Activated naive CD4-positive, alpha-beta T cell treated with anti-CD3 and anti-CD28 coated beads for 36 hours (primary cell): Measurements from ENCODE around the gene TMEM181. TPM values are rescaled to one million over a fixed set of nuclear protein-coding genes. Genes with fewer than 3 reads are reported as not detected.
"Not testable (repeated sequence)": the region's sequence is repeated elsewhere in the genome, so short reads cannot be mapped to it uniquely, and the experiment has no call there.

Source experiments
- CTCF ChIA-PET: fragments of 350-600 bp; sonication (Branson Sonifier 250); formaldehyde crosslinking; loops from one replicate; lab custom pipeline; 2021; ENCODE audit warnings: antibody characterized with exemption; lab: Charles Lee
- DNase-seq: peaks from one replicate; pipeline ENCODE4 v3.0.0-alpha.2; 2020
- H3K27ac Mint-ChIP-seq: one replicate; pipeline ENCODE4 v1.8.0; 2021; ENCODE audit warnings: mild to moderate bottlenecking, mixed read lengths
- H3K27me3 Mint-ChIP-seq: one replicate; pipeline ENCODE4 v1.8.0; 2021; ENCODE audit warnings: low read depth, mixed read lengths
- H3K36me3 Mint-ChIP-seq: one replicate; pipeline ENCODE4 v1.8.0; 2021; ENCODE audit warnings: low read depth, mixed read lengths
- H3K4me1 Mint-ChIP-seq: one replicate; pipeline ENCODE4 v1.8.0; 2021; ENCODE audit warnings: low read depth, mixed read lengths
- H3K4me3 Mint-ChIP-seq: one replicate; pipeline ENCODE4 v1.8.0; 2021; ENCODE audit warnings: mild to moderate bottlenecking, moderate library complexity, mixed read lengths
- H3K9me3 Mint-ChIP-seq: one replicate; pipeline ENCODE4 v1.8.0; 2021; ENCODE audit warnings: mixed read lengths
- intact Hi-C: fragments of 100-400 bp; cut with micrococcal nuclease; formaldehyde crosslinking; loops from one replicate; pipeline ENCODE4 v1.15.1; 2023
- total RNA-seq, 2 experiments: library from RNA; stranded (reverse); gene quantifications; one replicate each; pipeline ENCODE4 v1.2.3, GENCODE V29; 2021

The TMEM181 gene, protein sequence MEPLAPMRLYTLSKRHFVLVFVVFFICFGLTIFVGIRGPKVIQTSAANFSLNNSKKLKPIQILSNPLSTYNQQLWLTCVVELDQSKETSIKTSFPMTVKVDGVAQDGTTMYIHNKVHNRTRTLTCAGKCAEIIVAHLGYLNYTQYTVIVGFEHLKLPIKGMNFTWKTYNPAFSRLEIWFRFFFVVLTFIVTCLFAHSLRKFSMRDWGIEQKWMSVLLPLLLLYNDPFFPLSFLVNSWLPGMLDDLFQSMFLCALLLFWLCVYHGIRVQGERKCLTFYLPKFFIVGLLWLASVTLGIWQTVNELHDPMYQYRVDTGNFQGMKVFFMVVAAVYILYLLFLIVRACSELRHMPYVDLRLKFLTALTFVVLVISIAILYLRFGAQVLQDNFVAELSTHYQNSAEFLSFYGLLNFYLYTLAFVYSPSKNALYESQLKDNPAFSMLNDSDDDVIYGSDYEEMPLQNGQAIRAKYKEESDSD
- 1 to 10 TPM; 8.3 to 8.6 TPM for total RNA-seq

- H3K4me1 Mint-ChIP-seq = peaks cover 35% of the 10 kb centered on the region
- CTCF ChIA-PET = interaction anchor here (0.6 to 0.9 kb wide), 2 partner anchors 47 to 147 kb away, joined by 3 read pairs; no protein-coding TSS in a partner anchor
- intact Hi-C loops = loop anchor here (1.0 to 5.0 kb wide), 4 partner anchors 42 to 327 kb away; partner anchors contain the start of gene EZR
Observed at GRCh38 chr6:158559895-158560835, at the start of gene TMEM181. Gene TMEM181 (plus strand): TSS chr6:158560091. CDS start chr6:158560225, 134 bp downstream.

DNA sequence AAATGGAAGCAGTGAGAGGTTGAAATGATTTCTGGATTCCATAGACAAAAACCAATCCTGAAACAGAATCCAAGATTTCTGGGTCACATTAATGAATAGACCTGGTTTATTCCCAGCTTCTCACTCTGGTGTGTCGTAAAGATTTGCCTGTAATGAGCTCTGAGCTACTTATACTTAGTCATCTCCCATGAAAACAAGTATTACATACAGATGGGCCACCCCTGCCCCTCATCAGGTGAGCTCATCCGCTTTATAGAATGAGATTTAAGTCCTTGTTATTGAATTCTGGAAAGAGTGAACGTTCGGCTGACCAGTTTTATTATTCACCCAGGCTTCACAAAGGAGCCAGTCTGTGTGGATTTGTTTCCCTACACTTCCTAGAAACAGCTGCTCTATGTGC, 47.1 kb upstream of the TMEM181 start:
- H3K36me3 Mint-ChIP-seq = no peaks in the 10 kb centered on the region
- intact Hi-C loops = no loop called here
- CTCF ChIA-PET = interaction anchor here (0.6 to 0.7 kb wide), 2 partner anchors 47 to 115 kb away, joined by 3 read pairs; partner anchors contain the start of gene TMEM181

More at GRCh38 chr6:158559895-158560835, at the start of gene TMEM181:
- peak within 1 kb of the TSS; percentile 93 for H3K4me3 Mint-ChIP-seq
- peak; percentile 90 for DNase-seq
- peak within 1 kb of the TSS; percentile 84 for H3K27ac Mint-ChIP-seq
- H3K27me3 Mint-ChIP-seq = no peaks in the 10 kb centered on the region
- no peaks in the 10 kb centered on the region for H3K9me3 Mint-ChIP-seq
- no peaks in the 10 kb centered on the region for H3K36me3 Mint-ChIP-seq

GRCh38 chr6:158514176-158514575, 45.7 kb upstream of the TMEM181 start:
- CTCF ChIA-PET = no interaction called here
- DNase-seq = no peak
- no peaks in the 10 kb centered on the region for H3K36me3 Mint-ChIP-seq
- no peak overlapping the region for H3K4me3 Mint-ChIP-seq
- no peak overlapping the region for H3K27ac Mint-ChIP-seq
- peaks cover 7% of the 10 kb centered on the region for H3K27me3 Mint-ChIP-seq
- no peaks in the 10 kb centered on the region for H3K9me3 Mint-ChIP-seq
- intact Hi-C loops = no loop called here
- H3K4me1 Mint-ChIP-seq = peaks cover 38% of the 10 kb centered on the region

More for the DNA sequence above, 47.1 kb upstream of the TMEM181 start:
- Mint-ChIP-seq H3K27ac (no peak overlapping the region), H3K4me1 (peaks cover 29% of the 10 kb centered on the region), H3K4me3 (no peak overlapping the region), H3K27me3 (peaks cover 7% of the 10 kb centered on the region), H3K9me3 (no peaks in the 10 kb centered on the region)
- DNase-seq = no peak

DNA sequence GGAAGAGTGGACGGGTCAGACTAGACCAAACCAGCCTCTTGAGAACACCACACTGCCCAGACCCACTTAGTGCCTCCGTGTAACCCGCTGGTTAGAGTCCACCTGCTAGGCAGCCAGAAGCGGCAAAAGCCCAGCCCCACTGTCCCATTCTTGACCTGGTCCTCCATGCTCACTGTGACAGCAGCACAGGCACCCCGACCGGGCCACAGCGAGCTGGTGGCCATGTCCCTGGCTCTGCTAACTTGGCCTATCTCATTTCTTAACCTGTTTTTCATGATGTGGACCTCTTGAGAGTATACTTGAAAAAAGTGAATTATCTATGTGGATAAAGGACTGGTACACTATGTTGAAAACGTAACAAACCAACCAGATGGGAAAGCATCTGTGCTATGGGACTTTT, 44.9 kb upstream of the TMEM181 start:
- DNase-seq = no peak
- CTCF ChIA-PET = no interaction called here
- Mint-ChIP-seq H3K36me3 (no peaks in the 10 kb centered on the region), H3K27me3 (peaks cover 10% of the 10 kb centered on the region), H3K9me3 (no peaks in the 10 kb centered on the region), H3K27ac (no peak overlapping the region), H3K4me3 (no peak overlapping the region), H3K4me1 (peaks cover 38% of the 10 kb centered on the region)
- intact Hi-C loops = no loop called here

GRCh38 chr6:158516098-158516497, 43.8 kb upstream of the TMEM181 start:
- intact Hi-C loops = no loop called here
- no peaks in the 10 kb centered on the region for H3K9me3 Mint-ChIP-seq
- CTCF ChIA-PET = no interaction called here
- no peaks in the 10 kb centered on the region for H3K36me3 Mint-ChIP-seq
- no peak overlapping the region for H3K27ac Mint-ChIP-seq
- peaks cover 38% of the 10 kb centered on the region for H3K4me1 Mint-ChIP-seq
- no peak for DNase-seq
- no peak overlapping the region for H3K4me3 Mint-ChIP-seq
- peaks cover 12% of the 10 kb centered on the region for H3K27me3 Mint-ChIP-seq

- intact Hi-C loops = no loop called here
- CTCF ChIA-PET = no interaction called here
- Mint-ChIP-seq H3K4me1 (peaks cover 38% of the 10 kb centered on the region), H3K27me3 (peaks cover 12% of the 10 kb centered on the region), H3K36me3 (no peaks in the 10 kb centered on the region), H3K27ac (no peak overlapping the region), H3K9me3 (no peaks in the 10 kb centered on the region), H3K4me3 (no peak overlapping the region)
- DNase-seq = no peak
Observed at GRCh38 chr6:158517038-158517437, 42.9 kb upstream of the TMEM181 start.

DNA sequence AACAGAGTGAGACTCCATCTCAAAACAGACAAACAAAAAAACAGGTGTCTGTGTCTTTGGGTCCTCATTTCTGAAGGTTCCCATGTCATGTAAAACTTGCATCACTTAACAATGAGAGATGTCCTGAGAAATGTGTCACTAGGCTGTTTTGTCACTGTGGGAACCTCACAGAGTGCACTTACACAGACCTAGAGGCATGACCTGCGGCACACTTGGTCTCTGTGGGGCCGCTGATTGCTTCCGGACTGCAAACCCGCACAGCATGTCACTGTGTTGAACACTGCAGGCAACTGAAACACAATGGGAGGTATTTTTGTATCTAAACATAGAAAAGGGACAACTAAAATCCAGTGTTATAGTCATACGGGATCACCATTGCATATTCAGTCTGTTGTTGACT, 42.3 kb upstream of the TMEM181 start:
- Mint-ChIP-seq H3K36me3 (no peaks in the 10 kb centered on the region), H3K27ac (no peak overlapping the region), H3K4me1 (peaks cover 38% of the 10 kb centered on the region), H3K9me3 (no peaks in the 10 kb centered on the region), H3K27me3 (peaks cover 14% of the 10 kb centered on the region), H3K4me3 (peak overlapping the region; percentile 23)
- peak; percentile 13 for DNase-seq
- CTCF ChIA-PET = no interaction called here
- intact Hi-C loops = no loop called here

DNA sequence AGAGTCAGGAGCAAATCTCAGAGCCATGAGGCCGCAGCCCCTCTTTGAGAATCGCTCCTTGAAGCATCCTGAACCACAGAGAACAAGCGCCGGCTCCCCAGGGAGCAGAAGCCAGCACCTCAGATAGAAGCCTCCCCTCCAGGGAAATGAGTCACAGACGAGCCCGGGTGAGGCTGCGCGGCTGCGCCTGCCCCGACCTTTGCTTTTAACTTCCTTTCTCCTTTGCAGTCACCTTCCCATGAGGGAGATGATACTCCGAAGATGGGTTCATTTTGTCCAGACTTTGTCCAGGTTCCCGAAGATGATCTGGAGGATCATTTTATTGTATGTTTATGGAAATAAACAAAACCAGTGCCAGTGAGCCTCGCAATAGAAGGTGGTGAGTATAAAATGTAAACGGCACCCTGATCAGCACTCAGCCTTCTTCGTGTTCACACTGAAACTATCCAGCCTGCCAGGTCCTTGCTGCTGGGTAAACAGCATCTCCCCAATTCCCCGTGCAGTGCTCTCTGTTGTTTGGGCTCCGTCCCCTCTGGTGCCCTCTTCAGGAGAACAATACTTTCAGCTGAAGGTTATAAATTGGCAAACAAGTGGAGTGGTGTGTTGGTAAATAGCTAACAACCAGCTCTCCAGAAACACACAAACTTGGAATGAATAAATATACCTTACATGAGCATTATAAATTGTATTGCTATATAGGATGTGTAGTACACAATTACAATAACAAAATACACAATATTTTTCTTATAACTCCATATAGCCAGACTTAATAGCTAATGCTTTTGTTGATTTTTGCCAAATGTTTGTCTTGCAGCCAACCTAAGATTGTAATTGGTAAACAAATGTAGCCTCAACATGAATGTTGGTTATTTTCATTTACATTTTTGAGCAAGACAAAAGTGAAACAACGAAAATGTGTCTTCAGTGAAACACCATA, 41.4 kb upstream of the TMEM181 start:
- peak overlapping the region; percentile 79 for H3K27ac Mint-ChIP-seq
- CTCF ChIA-PET = interaction anchor here (0.8 to 1.9 kb wide), 9 partner anchors 40 to 304 kb away, joined by 3 to 9 read pairs (median 5); no protein-coding TSS in a partner anchor
- peak; percentile 76 for DNase-seq
- H3K9me3 Mint-ChIP-seq = no peaks in the 10 kb centered on the region
- peaks cover 16% of the 10 kb centered on the region for H3K27me3 Mint-ChIP-seq
- intact Hi-C loops = loop anchor here (1.0 kb wide), 2 partner anchors 42 to 297 kb away; partner anchors contain the start of gene TMEM181
- H3K4me3 Mint-ChIP-seq = peak overlapping the region; percentile 79
- H3K4me1 Mint-ChIP-seq = peaks cover 38% of the 10 kb centered on the region
- no peaks in the 10 kb centered on the region for H3K36me3 Mint-ChIP-seq

GRCh38 chr6:158519300-158519699, 40.6 kb upstream of the TMEM181 start:
- Mint-ChIP-seq H3K27ac (no peak overlapping the region), H3K27me3 (peaks cover 22% of the 10 kb centered on the region)
- intact Hi-C loops = no loop called here

GRCh38 chr6:158519761-158520160, 40.1 kb upstream of the TMEM181 start:
- CTCF ChIA-PET = interaction anchor here (0.8 to 1.9 kb wide), 3 partner anchors 64 to 301 kb away, joined by 4 to 9 read pairs (median 4); no protein-coding TSS in a partner anchor
- H3K9me3 Mint-ChIP-seq = no peaks in the 10 kb centered on the region
- no peak overlapping the region for H3K4me3 Mint-ChIP-seq
- peaks cover 28% of the 10 kb centered on the region for H3K4me1 Mint-ChIP-seq
- DNase-seq = no peak
- intact Hi-C loops = no loop called here
- H3K36me3 Mint-ChIP-seq = no peaks in the 10 kb centered on the region
- no peak overlapping the region for H3K27ac Mint-ChIP-seq
- peaks cover 26% of the 10 kb centered on the region for H3K27me3 Mint-ChIP-seq

More at GRCh38 chr6:158519300-158519699, 40.6 kb upstream of the TMEM181 start:
- H3K9me3 Mint-ChIP-seq = no peaks in the 10 kb centered on the region
- no peak overlapping the region for H3K4me3 Mint-ChIP-seq
- CTCF ChIA-PET = interaction anchor here (0.8 to 1.9 kb wide), 8 partner anchors 64 to 305 kb away, joined by 3 to 9 read pairs (median 5); no protein-coding TSS in a partner anchor
- no peaks in the 10 kb centered on the region for H3K36me3 Mint-ChIP-seq
- peaks cover 33% of the 10 kb centered on the region for H3K4me1 Mint-ChIP-seq
- no peak for DNase-seq

DNA sequence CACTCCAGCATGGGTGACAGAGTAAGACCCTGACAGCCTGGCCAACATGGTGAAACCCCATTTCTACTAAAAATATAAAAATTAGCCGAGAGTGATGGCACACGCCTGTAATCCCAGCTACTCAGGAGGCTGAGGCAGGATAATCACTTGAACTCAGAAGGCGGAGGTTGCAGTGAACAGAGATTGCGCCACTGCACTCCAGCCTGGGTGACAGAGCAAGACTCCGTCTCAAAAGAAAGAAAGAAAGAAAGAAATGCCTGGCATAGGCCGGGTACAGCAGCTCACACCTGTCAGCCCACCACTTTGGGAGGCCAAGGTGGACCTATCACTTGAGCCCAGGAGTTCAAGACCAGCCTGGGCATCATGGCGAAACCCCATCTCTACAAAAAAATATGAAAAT, 38.9 kb upstream of the TMEM181 start:
- intact Hi-C loops, H3K4me3 Mint-ChIP-seq, CTCF ChIA-PET, H3K36me3 Mint-ChIP-seq, H3K27ac Mint-ChIP-seq, DNase-seq, H3K9me3 Mint-ChIP-seq: not testable (repeated sequence)
- Mint-ChIP-seq H3K27me3 (peaks cover 35% of the 10 kb centered on the region), H3K4me1 (peaks cover 18% of the 10 kb centered on the region)
